IMR-90 (cell line): ENCODE data around the gene GSG1L. TPM values are rescaled to one million over a fixed set of nuclear protein-coding genes. Genes with fewer than 3 reads are reported as not detected.

ENCODE experiments used
- ATAC-seq: fragments of 200-7000 bp; cut with Tn5 transposase; 2 replicates; pipeline ENCODE4 v1.9.1; 2020; ENCODE audit warnings: low read depth, mild to moderate bottlenecking, moderate library complexity
- BruUV-seq: library from RNA; stranded (reverse); fragments of 400-500 nt; replicated peaks from 2 replicates; lab custom pipeline; 2021; lab: Mats Ljungman, UMichigan
- CTCF ChIA-PET: fragments of 300-600 bp; formaldehyde crosslinking; extraction: SDS; loops from one replicate; lab custom pipeline; 2021; ENCODE audit warnings: antibody characterized with exemption; lab: Yijun Ruan, JAX
- POLR2A ChIA-PET: fragments of 300-600 bp; sonication (Branson Sonifier 250); formaldehyde crosslinking; loops from one replicate; lab custom pipeline; 2022; ENCODE audit warnings: antibody characterized with exemption; ENCODE audit not compliant: unreplicated experiment; lab: Charles Lee
- DNase-seq: peaks from one replicate; pipeline ENCODE4 v3.0.0; 2013
- H2AFZ ChIP-seq: replicated peaks from 2 replicates; pipeline ENCODE3; 2013; ENCODE audit warnings: low read length, mild to moderate bottlenecking; ENCODE audit not compliant: poor library complexity
- H2AK5ac ChIP-seq: 2 replicates; pipeline ENCODE4 v1.6.1; 2013; ENCODE audit warnings: low read depth, low read length, inconsistent platforms
- H2AK9ac ChIP-seq: replicated peaks from 2 replicates; pipeline ENCODE3; 2013; ENCODE audit warnings: mild to moderate bottlenecking, low read depth, low read length, moderate library complexity; ENCODE audit not compliant: poor library complexity
- H2BK120ac ChIP-seq: 2 replicates; pipeline ENCODE4 v1.6.1; 2013; ENCODE audit warnings: low read depth, low read length, inconsistent platforms
- H2BK15ac ChIP-seq: 3 replicates; pipeline ENCODE4 v1.6.1; 2013; ENCODE audit warnings: low read depth, low read length, inconsistent platforms
- H2BK20ac ChIP-seq: 2 replicates; pipeline ENCODE4 v1.6.1; 2013; ENCODE audit warnings: low read depth, mild to moderate bottlenecking, inconsistent platforms, low read length, moderate library complexity
- H2BK5ac ChIP-seq: 2 replicates; pipeline ENCODE4 v1.6.1; 2013; ENCODE audit warnings: mild to moderate bottlenecking, low read depth, low read length, inconsistent platforms; ENCODE audit not compliant: poor library complexity, severe bottlenecking
- H3K14ac ChIP-seq: replicated peaks from 2 replicates; pipeline ENCODE4 v1.6.1; 2013; ENCODE audit warnings: low read depth, low read length, inconsistent platforms
- H3K18ac ChIP-seq: 2 replicates; pipeline ENCODE4 v1.6.1; 2013; ENCODE audit warnings: low read depth, low read length, control low read depth
- H3K23ac ChIP-seq: 2 replicates; pipeline ENCODE4 v1.6.1; 2013; ENCODE audit warnings: low read depth, low read length, inconsistent platforms
- H3K27ac ChIP-seq: 2 replicates; pipeline ENCODE4 v1.5.1; 2013; ENCODE audit warnings: mild to moderate bottlenecking, control low read depth, low read length; ENCODE audit not compliant: insufficient read depth
- H3K27me3 ChIP-seq: 2 replicates; pipeline ENCODE4 v1.6.1; 2013; ENCODE audit warnings: low read length; ENCODE audit not compliant: control insufficient read depth, insufficient read depth
- H3K36me3 ChIP-seq: 2 replicates; pipeline ENCODE4 v1.6.1; 2013; ENCODE audit warnings: low read length, mixed read lengths; ENCODE audit not compliant: control insufficient read depth, insufficient read depth
- H3K4ac ChIP-seq: 2 replicates; pipeline ENCODE4 v1.6.1; 2013; ENCODE audit warnings: low read depth, low read length, inconsistent platforms
- H3K4me1 ChIP-seq: 2 replicates; pipeline ENCODE4 v1.6.1; 2013; ENCODE audit warnings: low read length, mixed read lengths; ENCODE audit not compliant: control insufficient read depth, insufficient read depth
- H3K4me2 ChIP-seq: 2 replicates; pipeline ENCODE4 v1.6.1; 2013; ENCODE audit warnings: low read depth, mild to moderate bottlenecking, control low read depth, low read length, moderate library complexity
- H3K4me3 ChIP-seq: 2 replicates; pipeline ENCODE4 v1.5.1; 2013; ENCODE audit warnings: low read depth, mild to moderate bottlenecking, control low read depth, low read length, moderate library complexity; ENCODE audit not compliant: insufficient read depth
- H3K56ac ChIP-seq: 2 replicates; pipeline ENCODE4 v1.6.1; 2013; ENCODE audit warnings: low read length, inconsistent platforms; ENCODE audit not compliant: insufficient read depth; ENCODE audit errors: extremely low read depth
- H3K79me1 ChIP-seq, 2 experiments: 2 replicates each; pipeline ENCODE4 v1.6.1; 2013; ENCODE audit warnings: low read length in 2 of 2, inconsistent platforms in 1 of 2, low read depth in 1 of 2
- H3K9ac ChIP-seq: 2 replicates; pipeline ENCODE4 v1.6.1; 2013; ENCODE audit warnings: low read depth, low read length, control low read depth
- H3K9me1 ChIP-seq: 2 replicates; pipeline ENCODE4 v1.6.1; 2013; ENCODE audit warnings: low read length, inconsistent platforms; ENCODE audit not compliant: insufficient read depth
- H3K9me3 ChIP-seq: 2 replicates; pipeline ENCODE4 v1.6.1; 2013; ENCODE audit warnings: low read length; ENCODE audit not compliant: control insufficient read depth, insufficient read depth
- H4K20me1 ChIP-seq: 2 replicates; pipeline ENCODE4 v1.6.1; 2013; ENCODE audit warnings: low read length, inconsistent platforms; ENCODE audit not compliant: insufficient read depth
- H4K5ac ChIP-seq: 2 replicates; pipeline ENCODE4 v1.6.1; 2013; ENCODE audit warnings: mild to moderate bottlenecking, low read depth, low read length, control low read depth
- H4K8ac ChIP-seq, 2 experiments: 2 replicates each; pipeline ENCODE4 v1.6.1; 2013; ENCODE audit warnings: low read depth in 2 of 2, low read length in 2 of 2, control low read depth in 1 of 2, inconsistent platforms in 1 of 2
- H4K91ac ChIP-seq: 2 replicates; pipeline ENCODE4 v1.6.1; 2013; ENCODE audit warnings: low read depth, low read length, inconsistent platforms; ENCODE audit not compliant: insufficient read depth
- BHLHE40 ChIP-seq: fragments of 150-350 bp; IDR thresholded peaks from 2 replicates; pipeline ENCODE4 v1.6.1; 2016; ENCODE audit warnings: mild to moderate bottlenecking, low read depth, low read length
- CEBPB ChIP-seq: IDR thresholded peaks from 2 replicates; pipeline ENCODE4 v1.6.1; 2012; ENCODE audit warnings: low read depth, low read length, improper control_type of control experiment
- CHD1 ChIP-seq: IDR thresholded peaks from 2 replicates; pipeline ENCODE4 v1.6.1; 2012; ENCODE audit warnings: low read depth, low read length, improper control_type of control experiment
- CTCF ChIP-seq: conservative IDR thresholded peaks from 2 replicates; pipeline ENCODE4 v1.5.1; 2012; ENCODE audit warnings: mild to moderate bottlenecking, low read depth, low read length, improper control_type of control experiment
- FOS ChIP-seq: fragments of 150-350 bp; IDR thresholded peaks from 2 replicates; pipeline ENCODE4 v1.6.1; 2016; ENCODE audit warnings: low read depth, low read length
- MAFK ChIP-seq: IDR thresholded peaks from 2 replicates; pipeline ENCODE4 v1.6.1; 2012; ENCODE audit warnings: low read depth, low read length, improper control_type of control experiment
- MAZ ChIP-seq: IDR thresholded peaks from 2 replicates; pipeline ENCODE4 v1.6.1; 2012; ENCODE audit warnings: low read depth, mild to moderate bottlenecking, low read length, improper control_type of control experiment, moderate library complexity, borderline replicate concordance
- MXI1 ChIP-seq: IDR thresholded peaks from 2 replicates; pipeline ENCODE4 v1.6.1; 2012; ENCODE audit warnings: low read depth, mild to moderate bottlenecking, low read length, moderate library complexity, borderline replicate concordance
- NFE2L2 ChIP-seq: fragments of 150-350 bp; IDR thresholded peaks from 2 replicates; pipeline ENCODE4 v1.6.1; 2016; ENCODE audit warnings: low read depth, mild to moderate bottlenecking, low read length
- POLR2A ChIP-seq: IDR thresholded peaks from 2 replicates; pipeline ENCODE4 v1.6.1; 2012; ENCODE audit warnings: mild to moderate bottlenecking, low read depth, low read length
- RAD21 ChIP-seq: IDR thresholded peaks from 2 replicates; pipeline ENCODE4 v1.6.1; 2012; ENCODE audit warnings: low read length, improper control_type of control experiment
- RCOR1 ChIP-seq: IDR thresholded peaks from 2 replicates; pipeline ENCODE4 v1.6.1; 2012; ENCODE audit warnings: mild to moderate bottlenecking, low read length, improper control_type of control experiment; ENCODE audit not compliant: insufficient replicate concordance
- RFX5 ChIP-seq: IDR thresholded peaks from 2 replicates; pipeline ENCODE4 v1.8.0; 2012; ENCODE audit warnings: low read depth, mild to moderate bottlenecking, low read length, moderate library complexity
- SMC3 ChIP-seq: fragments of 150-350 bp; IDR thresholded peaks from 2 replicates; pipeline ENCODE4 v1.6.1; 2016; ENCODE audit warnings: low read depth, mild to moderate bottlenecking, antibody characterized with exemption, low read length, moderate library complexity
- WGBS, 2 experiments: methylation state at CpG; one replicate each; pipeline versions ENCODE4 v1.1.5 to v1.1.7; 2013; ENCODE audit warnings: missing lambda C conversion rate in 2 of 2; ENCODE audit not compliant: insufficient read length in 1 of 2; ENCODE audit errors: extremely low coverage in 2 of 2; 5-methylcytosine and 5-hydroxymethylcytosine counted together
- dilution Hi-C: fragments of 300-500 bp; cut with HindIII; formaldehyde crosslinking; loops from one replicate; pipeline ENCODE4 v1.14.3; 2018; ENCODE audit warnings: low sequenced_read_pairs; ENCODE audit not compliant: unreplicated experiment
- in situ Hi-C: fragments of 300-500 bp; cut with MboI; formaldehyde crosslinking; loops from 3 replicates; pipeline ENCODE4 v1.14.3; 2019; ENCODE audit warnings: low sequenced_read_pairs, inconsistent platforms, mixed read lengths
- intact Hi-C: fragments of 100-400 bp; cut with micrococcal nuclease; formaldehyde crosslinking; loops from 2 replicates; pipeline ENCODE4 v1.10.0; 2022
- polyA plus RNA-seq, 3 experiments: library from polyadenylated mRNA; depleted of rRNA; stranded (reverse); fragments of >200 nt; gene quantifications; 2 replicates each; pipeline ENCODE4 v1.2.3, GENCODE V29; 2012; ENCODE audit warnings: low replicate concordance in 1 of 3
- total RNA-seq: library from RNA; depleted of rRNA; stranded (reverse); fragments of >200 nt; gene quantifications from 2 replicates; pipeline ENCODE4 v1.2.3, GENCODE V29; 2012
- TF ChIP-seq, protein P1 (sequence below): fragments of 150-350 bp; IDR thresholded peaks from 2 replicates; pipeline ENCODE4 v1.6.1; 2017; ENCODE audit warnings: mild to moderate bottlenecking, antibody characterized with exemption, low read length, low read depth
- TF ChIP-seq, protein P2 (sequence below): fragments of 150-350 bp; IDR thresholded peaks from 2 replicates; pipeline ENCODE4 v1.6.1; 2016; ENCODE audit warnings: low read depth, mild to moderate bottlenecking, low read length, moderate library complexity, borderline replicate concordance

Gene GSG1L
- total and polyA plus RNA-seq, 2 of the 4 experiments (the other 2 are of a cell fraction): not detected

DNA sequence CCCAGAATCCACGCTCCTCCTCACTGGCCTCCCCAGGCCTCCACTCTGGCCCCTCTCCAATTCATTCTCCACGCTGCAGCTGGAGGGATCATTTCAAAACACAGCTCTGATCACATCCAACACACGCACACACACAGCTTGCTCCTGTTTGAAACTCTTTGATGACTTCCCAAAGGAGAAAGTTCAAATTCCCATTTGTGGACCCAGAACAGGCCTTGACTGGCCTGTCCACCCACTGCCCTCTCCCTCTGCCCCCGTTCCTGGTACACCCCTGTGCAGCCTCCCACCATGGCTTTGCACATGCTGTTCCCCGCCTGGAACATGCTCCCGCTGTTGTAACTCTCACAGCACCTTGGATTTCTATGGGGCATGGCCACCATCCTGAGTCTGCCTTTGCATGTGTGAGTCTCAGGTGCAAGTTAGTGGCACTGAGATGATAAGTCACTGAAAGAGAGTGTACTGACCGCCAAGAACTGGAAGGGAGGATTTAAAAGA lies 100.0 kb downstream of the GSG1L start:
- no peak overlapping the region for H4K8ac ChIP-seq
- H3K9me1 ChIP-seq: no peaks in the 10 kb centered on the region; the same call in 1 of the 2 replicates
- no peak overlapping the region for H3K23ac ChIP-seq
- no peak overlapping the region for H3K4ac ChIP-seq
- no peak overlapping the region for H2BK20ac ChIP-seq
- H3K9ac ChIP-seq: no peak overlapping the region
- H2AFZ ChIP-seq: peak overlapping the region; percentile 11
- no peak overlapping the region for H3K14ac ChIP-seq
- H2BK120ac ChIP-seq: no peak overlapping the region
- H3K56ac ChIP-seq: no peak overlapping the region
- H3K27me3 ChIP-seq: no peaks in the 10 kb centered on the region; the same call in 1 of the 2 replicates
- no peaks in the 10 kb centered on the region for H3K36me3 ChIP-seq
- ChIA-PET POLR2A (no interaction called here), CTCF (no interaction called here)
- H3K79me1 ChIP-seq: no peaks in the 10 kb centered on the region
- H2BK15ac ChIP-seq: no peak overlapping the region
- H3K4me3 ChIP-seq: no peak overlapping the region
- no TSS peak for BruUV-seq
- H3K9me3 ChIP-seq: no peaks in the 10 kb centered on the region
- no peak overlapping the region for H2AK9ac ChIP-seq
- intact Hi-C loops: no loop called here
- H3K4me1 ChIP-seq: no peaks in the 10 kb centered on the region
- no peak for TF ChIP-seq POLR2A
- no peak for TF ChIP-seq MXI1
- no peak for TF ChIP-seq RCOR1
- TF ChIP-seq RFX5: no peak
- TF ChIP-seq CTCF: no peak
- TF ChIP-seq, protein P1, sequence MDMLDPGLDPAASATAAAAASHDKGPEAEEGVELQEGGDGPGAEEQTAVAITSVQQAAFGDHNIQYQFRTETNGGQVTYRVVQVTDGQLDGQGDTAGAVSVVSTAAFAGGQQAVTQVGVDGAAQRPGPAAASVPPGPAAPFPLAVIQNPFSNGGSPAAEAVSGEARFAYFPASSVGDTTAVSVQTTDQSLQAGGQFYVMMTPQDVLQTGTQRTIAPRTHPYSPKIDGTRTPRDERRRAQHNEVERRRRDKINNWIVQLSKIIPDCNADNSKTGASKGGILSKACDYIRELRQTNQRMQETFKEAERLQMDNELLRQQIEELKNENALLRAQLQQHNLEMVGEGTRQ: no peak
- TF ChIP-seq, protein P2, sequence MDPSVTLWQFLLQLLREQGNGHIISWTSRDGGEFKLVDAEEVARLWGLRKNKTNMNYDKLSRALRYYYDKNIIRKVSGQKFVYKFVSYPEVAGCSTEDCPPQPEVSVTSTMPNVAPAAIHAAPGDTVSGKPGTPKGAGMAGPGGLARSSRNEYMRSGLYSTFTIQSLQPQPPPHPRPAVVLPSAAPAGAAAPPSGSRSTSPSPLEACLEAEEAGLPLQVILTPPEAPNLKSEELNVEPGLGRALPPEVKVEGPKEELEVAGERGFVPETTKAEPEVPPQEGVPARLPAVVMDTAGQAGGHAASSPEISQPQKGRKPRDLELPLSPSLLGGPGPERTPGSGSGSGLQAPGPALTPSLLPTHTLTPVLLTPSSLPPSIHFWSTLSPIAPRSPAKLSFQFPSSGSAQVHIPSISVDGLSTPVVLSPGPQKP: no peak
- no peak for TF ChIP-seq RAD21
- TF ChIP-seq NFE2L2: no peak
- TF ChIP-seq CHD1: no peak
- no peak for TF ChIP-seq FOS
- no peak for TF ChIP-seq BHLHE40
- TF ChIP-seq MAFK: no peak
- TF ChIP-seq CEBPB: no peak
- no peak for TF ChIP-seq MAZ
- no peak for TF ChIP-seq SMC3
- H4K91ac ChIP-seq: no peak overlapping the region
- H2AK5ac ChIP-seq: no peak overlapping the region
- H3K27ac ChIP-seq: no peak overlapping the region
- no peak overlapping the region for H4K5ac ChIP-seq
- DNase-seq: no peak
- in situ Hi-C loops: no loop called here
- H4K20me1 ChIP-seq: no peaks in the 10 kb centered on the region
- no peak overlapping the region for H3K4me2 ChIP-seq
- dilution Hi-C loops: no loop called here
- ATAC-seq: no peak
- H2BK5ac ChIP-seq: no peak overlapping the region
- H3K18ac ChIP-seq: no peak overlapping the region
- 36% methylated on average over 4 of the region's 7 CpGs; no CpG with 5 or more reads in 1 of the 2 experiments for WGBS, 2 experiments
